Left hindlimb (tissue), 1 donor: ENCODE data around the gene KRTAP5-9.
"Not testable (repeated sequence)": the region's sequence is repeated elsewhere in the genome, so short reads cannot be mapped to it uniquely, and the experiment has no call there.

Experiments
- DNase-seq: peaks from one replicate; pipeline ENCODE4 v3.0.0-alpha.2; 2018

KRTAP5-9 gene

DNA sequence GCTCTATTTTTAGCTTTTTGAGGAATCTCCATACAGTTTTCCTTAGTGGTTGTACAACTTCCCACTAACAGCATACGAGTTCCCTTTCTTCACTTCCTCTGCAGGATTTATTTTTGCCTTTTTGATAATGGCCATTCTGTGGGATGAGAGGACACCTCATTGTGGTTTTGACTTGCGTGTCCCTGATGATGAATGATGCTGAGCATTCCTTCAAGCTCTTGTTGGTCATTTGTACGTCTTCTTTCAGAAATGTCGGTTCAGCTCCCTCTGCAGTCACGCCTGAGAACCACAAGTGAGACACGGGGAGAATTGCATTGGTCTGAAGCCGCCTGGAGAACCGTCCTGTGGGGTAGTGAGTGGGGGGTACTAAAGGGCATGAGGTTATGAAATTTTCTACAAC, 15.2 kb downstream of the KRTAP5-9 start:
- DNase-seq = no peak

DNA sequence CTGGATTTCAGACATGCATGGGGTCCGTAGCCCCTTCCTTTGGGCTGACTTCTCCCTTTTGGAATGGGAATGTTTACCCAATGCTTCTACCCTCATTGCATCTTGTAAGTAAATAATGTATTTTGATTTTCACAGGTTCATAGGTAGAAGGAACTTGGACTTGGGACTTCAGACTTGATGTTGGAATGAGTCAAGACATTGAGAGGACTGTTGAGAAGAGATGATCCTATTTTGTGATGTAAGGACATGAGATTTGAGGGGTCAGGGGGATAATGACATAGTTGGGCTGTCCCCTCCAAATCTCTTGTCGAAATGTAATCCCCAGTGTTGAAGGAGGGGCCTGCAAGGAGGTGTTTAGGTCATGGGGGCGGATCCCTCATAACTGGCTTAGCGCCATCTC, 16.2 kb downstream of the KRTAP5-9 start:
- no peak for DNase-seq

DNA sequence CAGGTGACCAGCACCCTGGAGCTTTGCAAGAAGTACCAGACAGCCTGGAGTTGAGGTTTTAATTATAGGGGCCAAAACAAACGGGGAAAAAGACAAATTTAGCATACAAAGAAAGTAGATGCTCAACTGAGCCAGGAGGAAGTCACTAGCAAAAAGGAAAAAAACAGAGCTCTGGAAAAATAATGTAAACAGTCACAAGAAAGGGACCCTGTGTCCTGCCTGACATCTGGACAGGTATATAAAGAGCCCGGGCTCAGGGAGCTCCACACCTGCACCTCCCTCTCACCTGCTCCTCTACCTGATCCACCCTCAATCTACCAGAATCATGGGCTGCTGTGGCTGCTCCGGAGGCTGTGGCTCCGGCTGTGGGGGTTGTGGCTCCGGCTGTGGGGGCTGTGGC, 17.0 kb downstream of the KRTAP5-9 start, which contains the start of gene KRTAP5-10:
KRTAP5-10 (plus strand) TSS at position 301 of the 400 bp plus-strand sequence; CDS start at position 326, 25 bp downstream.
- no peak for DNase-seq

DNA sequence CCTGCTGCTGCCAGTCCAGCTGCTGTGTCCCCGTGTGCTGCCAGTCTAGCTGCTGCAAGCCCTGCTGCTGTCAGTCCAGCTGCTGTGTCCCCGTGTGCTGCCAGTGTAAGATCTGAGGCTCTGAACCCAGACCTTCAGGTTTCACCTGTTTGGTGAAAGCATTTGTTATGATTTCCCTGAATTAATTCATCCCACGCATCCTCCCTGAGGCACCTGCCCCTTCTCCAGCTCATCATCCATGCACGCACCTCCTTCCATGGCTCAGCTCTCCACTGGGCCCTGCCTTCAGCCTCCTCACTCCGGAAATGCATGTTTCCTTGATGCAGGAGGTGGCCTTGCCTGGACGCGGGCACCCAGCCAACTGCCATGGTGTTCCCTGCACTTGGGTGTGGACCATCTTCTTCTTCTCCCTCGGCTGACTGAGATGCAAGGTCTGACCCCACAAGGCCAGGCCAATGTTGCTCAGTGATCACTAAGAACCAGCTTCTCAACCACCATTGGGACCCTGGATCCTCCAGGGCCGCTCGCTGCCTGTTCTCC, 17.9 kb downstream of the KRTAP5-9 start:
- DNase-seq = no peak

DNA sequence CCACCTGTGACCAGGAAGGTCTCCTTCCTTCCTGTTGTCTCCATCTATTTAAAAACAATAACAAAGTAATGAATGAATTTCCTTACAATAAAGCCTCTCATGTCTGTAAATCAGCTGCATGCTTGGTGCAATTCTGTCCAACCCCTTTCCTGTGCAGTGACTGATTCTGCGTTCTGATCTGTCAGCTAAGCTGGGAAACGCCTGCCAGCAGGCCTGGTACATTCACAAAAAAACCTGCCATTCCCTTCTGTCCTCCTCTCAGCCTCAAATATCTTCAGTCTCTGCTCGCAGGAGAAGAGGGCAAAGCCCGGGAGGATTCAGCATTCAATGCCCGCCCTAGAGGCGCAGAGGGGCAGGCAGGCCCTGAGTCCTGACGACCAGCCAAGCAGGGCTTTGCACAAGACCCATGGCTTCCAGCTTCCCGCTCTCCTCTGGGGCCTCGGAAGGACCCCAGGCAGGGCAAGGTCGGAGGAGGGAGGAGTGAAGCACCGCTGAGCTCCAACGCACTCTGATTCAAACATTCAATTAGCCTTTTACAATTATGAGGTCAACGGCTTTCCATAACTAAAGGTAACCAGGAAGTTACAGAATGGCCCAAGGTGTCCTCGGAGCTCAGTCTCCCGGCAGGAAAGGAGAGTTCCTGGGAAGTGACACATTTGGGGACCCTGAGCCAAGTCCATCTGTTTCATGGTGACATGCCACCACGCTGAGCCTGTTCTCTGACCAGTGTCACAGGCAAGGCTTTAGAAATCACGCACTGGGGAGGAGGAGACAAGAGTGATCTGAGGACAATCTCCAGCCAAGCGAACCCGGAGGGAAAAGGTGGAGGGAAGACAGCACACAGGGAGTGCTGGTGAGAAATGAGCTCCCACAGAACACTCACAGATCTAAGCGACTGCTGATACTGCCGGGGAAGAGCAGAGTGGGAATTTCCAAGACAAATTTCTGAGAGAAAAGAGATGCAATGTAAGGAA, 18.7 kb downstream of the KRTAP5-9 start:
- DNase-seq = not testable (repeated sequence)

DNA sequence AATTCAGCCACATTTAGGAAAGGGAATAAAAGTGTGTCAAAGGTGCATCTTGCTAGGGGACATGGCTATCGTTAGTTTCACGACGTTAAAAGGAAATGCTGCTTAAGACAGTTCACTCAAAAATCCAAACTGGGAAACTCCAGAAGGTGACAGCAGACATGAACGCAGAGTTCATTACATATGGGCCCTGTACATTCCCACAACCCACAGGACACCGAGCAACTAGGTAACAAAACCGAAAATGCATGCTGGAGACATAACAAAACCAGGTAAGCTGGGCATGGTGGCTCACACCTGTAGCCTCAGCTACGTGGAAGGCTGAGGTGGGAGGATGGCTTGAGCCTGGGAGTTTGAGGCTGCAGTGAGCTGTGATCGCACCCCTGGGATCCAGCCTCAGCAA, 19.4 kb downstream of the KRTAP5-9 start:
- DNase-seq = not testable (repeated sequence)

DNA sequence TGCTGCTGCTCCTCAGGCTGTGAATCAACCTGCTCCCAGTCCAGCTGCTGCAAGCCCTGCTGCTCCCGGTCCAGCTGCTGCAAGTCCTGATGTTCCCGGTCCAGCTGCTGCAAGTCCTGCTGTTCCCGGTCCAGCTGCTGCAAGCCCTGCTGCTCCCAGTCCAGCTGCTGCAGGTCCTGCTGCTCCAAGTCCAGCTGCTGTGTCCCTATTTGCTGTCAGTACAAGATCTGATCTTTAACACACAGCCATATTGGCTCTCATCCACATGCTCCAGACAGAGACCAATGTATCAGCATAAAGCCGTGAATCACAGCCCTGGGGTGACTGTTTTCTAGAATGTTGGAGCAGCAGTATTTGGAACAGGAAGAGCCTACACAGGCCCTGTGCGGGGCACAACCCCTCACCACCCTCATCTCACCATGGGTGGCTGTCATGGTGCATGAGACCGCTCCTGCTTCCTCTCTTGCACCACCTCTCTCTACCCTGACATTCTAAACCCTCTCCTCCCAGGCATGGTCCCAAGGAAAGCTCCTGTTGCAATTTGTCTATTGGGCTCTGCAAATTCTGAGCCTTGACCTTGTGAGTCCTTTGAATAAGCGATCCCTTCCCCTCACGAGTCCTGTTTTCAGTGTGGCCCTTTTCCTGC, 20.6 kb downstream of the KRTAP5-9 start:
- DNase-seq = peak; percentile 54

DNA sequence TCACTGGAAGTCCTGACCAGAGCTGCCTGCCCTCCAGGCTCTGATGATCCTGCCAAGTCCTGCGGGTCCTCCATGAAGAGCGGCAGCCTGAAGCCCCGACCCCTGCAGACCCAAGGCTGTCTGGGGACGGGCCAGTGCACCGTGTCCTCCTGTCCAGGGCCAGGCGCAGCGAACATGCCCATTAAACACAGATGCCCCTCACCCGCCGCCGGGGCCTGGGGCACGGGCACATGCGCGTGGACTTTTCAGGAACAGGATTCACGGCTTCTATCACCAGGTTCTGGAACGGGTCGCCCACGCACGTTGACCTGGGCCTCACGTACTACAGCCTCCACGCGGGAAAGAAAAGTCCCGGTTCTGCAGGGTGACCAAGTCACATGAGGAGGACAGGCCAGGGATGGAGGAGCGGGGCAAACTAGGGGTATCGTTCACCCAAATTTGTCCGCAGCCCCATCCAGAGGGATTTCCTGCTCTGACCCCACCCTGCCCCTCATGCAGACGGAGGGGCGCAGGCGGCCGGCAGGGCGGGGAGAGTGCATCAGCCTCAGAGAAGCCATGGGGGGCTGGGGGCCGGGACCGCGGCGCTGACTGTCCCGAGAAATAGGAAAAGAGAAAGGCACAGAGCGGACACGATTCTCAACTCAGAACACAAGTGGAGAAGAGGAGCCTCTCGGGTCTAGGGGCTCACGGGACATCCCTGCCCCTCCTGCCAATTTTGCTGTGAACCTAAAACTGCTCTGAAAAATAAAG, 23.1 kb downstream of the KRTAP5-9 start:
- not testable (repeated sequence) for DNase-seq

DNA sequence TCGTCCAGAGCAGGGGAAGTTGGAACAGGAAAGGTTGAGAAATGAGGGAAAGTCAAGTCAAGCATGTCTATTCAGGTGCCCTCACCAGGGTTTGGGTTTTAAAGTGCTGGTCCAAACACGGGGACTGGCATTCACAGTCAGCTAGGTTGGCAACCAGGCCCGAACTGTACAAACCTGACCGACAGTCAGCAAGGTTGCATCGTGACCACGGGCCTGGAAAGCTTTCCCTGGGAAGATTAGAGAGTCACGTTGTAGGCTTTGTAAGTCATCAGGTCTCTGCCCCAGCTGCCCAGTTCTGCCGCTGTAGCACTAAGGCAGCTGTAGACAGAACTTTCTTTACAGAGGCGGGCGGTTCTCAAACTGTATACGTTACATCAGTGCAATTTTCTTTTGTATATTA, 24.6 kb downstream of the KRTAP5-9 start:
- no peak for DNase-seq

DNA sequence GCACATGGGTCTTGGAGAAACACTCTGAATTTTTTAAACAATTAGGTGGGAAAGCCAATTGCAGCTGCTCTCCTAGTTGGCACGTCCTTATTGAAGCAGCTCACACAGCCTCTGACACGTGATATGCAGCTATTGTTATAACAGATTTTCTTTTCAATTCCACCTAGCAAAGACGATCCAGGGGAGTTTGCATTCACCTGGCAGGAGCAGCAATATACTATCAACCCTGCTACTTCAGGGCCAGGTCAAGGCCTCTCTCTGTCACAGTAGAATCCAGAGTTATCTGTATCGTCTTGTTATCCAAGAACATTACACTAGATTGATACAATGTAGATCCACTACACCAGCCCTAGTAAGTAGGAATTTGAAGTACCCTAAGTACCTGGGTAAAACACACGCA, 26.2 kb downstream of the KRTAP5-9 start:
- DNase-seq = no peak

DNA sequence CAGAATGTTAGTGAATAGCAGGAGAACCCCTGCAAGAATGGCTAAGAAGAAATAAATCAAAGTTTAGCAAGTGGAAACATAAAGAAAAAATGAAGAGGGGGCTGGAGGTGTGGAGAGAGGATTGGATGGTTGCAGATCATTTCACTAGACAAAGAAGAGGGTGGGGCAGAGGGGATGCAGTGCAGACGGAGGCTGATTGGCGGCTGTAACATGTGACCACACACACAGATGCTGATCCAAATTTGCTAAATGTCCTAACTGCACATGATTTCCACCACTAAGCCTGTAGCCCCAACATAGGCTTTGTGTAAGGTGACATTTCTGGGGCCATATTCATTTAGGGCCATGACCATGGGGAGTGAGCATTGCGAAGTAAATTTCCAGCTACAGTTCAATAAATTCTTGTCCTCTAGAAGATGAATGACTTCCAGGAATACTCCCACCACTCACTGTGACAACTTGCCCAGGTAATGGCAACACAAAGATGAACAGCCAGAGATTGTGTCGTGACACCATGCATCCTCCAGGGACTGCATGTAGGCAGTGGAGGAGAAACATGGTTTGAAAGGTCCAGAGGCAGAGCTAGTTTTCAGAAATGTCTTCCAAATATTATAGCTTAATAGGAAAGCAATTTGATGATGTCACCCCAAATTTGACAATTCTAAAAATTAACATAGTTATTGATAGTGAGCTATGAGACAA, 27.7 kb downstream of the KRTAP5-9 start:
- DNase-seq = no peak

DNA sequence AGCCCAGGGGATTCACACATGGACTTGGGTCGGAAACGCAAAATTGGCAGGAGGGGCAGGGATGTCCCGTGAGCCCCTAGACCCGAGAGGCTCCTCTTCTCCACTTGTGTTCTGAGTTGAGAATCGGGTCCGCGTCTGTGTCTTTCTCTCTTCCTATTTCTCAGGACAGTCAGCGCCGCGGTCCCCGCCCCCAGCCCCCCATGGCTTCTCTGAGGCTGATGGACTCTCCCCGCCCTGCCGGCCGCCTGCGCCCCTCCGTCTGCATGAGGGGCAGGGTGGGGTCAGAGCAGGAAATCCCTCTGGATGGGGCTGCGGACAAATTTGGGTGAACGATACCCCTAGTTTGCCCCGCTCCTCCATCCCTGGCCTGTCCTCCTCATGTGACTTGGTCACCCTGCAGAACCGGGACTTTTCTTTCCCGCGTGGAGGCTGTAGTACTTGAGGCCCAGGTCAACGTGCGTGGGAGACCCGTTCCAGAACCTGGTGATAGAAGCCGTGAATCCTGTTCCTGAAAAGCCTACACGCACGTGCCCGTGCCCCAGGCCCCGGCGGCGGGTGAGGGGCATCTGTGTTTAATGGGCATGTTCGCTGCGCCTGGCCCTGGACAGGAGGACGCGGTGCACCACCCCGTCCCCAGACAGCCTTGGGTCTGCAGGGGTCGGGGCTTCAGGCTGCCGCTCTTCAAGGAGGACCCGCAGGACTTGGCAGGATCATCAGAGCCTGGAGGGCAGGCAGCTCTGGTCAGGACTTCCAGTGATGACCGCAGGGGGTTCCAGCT, 28.7 kb downstream of the KRTAP5-9 start:
- not testable (repeated sequence) for DNase-seq

DNA sequence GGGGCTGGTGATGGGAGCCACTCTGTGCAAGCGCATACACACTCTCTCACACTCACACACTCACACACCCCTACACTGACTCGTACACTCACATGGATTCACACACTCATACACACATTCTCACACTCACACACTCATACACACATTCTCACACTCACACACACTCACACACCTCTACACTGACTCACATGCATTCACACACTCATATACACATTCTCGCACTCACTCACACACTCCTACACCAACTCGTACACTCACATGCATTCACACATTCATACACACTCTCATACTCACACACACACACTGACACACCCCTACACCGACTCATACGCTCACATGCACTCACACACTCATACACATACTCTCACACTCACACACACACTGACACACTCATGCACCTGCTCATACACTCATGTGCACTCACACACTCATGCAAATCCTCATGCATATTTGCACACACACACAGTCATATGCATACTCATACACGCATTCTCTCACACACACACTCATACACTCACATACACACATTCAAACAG, 29.3 kb downstream of the KRTAP5-9 start:
- no peak for DNase-seq

DNA sequence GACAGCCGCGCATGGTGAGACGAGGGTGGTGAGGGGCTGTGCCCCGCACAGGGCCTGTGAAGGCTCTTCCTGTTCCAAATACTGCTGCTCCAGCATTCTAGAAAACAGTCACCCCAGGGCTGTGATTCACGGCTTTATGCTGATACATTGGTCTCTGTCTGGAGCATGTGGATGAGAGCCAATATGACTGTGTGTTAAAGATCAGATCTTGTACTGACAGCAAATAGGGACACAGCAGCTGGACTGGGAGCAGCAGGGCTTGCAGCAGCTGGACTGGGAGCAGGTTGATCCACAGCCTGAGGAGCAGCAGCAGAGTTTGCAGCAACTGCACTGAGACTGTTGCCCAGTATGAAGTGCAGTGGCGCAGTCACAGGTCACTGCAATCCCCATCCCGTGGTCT, 31.3 kb downstream of the KRTAP5-9 start:
- DNase-seq = not testable (repeated sequence)

DNA sequence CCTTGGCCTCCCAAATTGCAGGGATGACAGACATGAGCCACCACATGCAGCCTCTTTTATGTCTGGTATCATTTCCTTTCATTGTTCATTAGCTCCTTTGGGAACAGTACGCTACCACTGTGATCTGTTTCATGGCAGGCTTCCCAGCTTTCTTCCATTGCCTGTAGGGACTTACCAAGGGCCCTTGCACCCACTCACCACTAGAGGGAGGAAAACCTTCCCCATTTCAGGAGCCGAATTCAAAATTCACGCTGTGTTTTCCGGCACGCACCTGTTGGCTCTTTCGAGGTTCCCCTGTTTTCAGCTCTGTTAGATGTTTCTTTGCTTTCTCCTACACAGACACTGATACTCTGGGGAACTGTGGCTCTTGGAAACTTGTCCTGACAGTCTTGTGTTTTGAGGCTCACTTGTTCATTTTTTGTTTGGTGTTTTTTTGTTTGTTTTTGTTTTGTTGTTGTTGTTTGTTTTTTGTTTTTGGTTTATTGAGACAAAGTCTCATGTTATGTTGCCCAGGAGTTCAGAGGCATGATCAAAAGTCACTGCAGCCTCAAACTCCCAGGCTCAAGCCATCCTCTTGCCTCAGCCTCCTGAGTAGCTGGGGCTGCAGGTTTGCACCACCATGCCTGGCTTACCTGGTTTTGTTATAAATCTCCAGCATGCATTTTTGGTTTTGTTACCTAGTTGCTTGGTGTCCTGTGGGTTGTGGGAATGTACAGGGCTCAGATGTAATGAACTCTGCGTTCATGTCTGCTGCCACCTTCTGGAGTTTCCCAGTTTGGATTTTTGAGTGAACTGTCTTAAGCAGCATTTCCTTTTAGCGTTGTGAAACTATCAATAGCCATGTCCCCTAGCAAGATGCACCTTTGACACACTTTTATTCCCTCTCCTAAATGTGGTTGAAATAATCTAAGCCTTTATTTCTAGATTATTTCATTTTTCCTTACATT, 32.1 kb downstream of the KRTAP5-9 start:
- DNase-seq = no peak

DNA sequence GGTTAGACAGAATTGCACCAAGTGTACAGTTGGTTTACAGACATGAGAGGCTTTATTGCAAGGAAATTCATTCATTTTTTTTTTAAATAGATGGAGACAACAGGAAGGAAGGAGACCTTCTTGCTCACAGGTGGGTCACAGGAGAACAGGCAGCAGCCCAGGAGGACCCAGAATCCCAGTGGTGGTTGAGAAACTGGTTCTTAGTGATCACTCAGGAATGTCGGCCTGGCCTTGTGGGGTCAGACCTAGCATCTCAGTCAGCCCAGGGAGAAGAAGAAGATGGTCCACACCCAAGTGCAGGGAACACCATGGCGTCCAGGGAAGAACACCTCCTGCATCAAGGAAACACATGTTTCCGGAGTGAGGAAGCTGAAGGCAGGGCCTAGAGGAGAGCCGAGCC, 33.6 kb downstream of the KRTAP5-9 start:
- DNase-seq = no peak

DNA sequence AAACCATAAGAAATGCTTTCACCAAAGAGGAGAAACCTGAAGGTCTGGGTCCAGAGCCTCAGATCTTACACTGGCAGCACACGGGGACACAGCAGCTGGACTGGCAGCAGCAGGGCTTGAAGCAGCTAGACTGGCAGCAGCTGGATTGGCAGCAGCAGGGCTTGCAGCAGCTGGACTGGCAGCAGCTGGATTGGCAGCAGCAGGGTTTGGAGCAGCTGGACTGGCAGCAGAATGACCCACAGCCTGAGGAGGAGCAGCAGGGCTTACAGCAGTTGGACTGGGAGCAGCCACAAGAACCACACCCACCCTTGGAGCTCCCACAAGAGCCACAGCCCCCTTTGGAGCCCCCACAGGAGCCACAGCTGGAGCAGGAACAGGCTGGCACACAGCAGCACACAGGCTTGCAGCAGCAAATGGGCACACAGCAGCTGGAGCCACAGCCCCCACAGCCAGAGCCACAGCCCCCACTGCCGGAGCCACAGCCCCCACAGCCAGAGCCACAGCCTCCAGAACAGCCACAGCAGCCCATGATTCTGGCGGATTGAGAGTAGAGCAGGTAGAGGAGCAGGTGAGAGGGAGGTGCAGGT, 34.2 kb downstream of the KRTAP5-9 start, which contains the start of gene KRTAP5-11:
KRTAP5-11 (minus strand) TSS at position 567 of the 587 bp plus-strand sequence; CDS start at position 529, 38 bp downstream.
- DNase-seq = no peak

DNA sequence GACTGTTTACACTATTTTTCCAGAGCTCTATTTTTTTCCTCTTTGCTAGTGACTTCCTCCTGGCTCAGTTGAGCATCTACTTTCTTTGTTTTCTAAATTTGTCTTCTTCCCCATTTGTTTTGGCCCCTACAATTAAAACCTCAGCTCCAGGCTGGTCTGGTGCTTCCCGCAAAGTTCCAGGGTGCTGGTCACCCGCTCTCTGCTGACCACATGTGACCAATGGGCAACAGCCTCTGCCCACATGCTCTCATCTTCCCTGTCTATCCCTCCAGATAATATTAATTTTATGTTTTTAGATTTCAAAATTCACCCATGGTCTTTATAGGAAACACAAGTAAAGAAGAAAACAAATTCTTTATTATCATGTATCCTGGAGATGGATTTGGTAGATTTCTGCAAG, 34.7 kb downstream of the KRTAP5-9 start:
- not testable (repeated sequence) for DNase-seq

DNA sequence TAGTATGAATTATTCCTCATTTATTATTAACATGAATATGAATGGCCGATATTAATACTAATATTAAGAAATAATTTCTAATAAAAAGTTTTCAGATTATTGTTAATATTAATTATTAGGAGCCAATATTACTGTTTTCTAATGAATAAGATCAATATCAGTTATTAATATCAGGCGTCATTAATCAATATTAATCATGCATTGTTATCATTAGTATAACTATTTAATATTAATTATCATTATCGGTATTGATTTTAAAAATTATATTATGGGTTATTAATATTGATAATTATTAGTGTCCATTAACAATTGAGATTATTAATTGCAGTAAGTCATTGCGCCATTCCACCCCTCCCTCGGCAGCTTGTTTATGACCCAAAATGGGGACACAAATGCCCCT, 37.5 kb downstream of the KRTAP5-9 start:
- DNase-seq = not testable (repeated sequence)
